SK-N-SH (cell line): ENCODE results near the gene TSHR. TPM values are rescaled to one million over a fixed set of nuclear protein-coding genes. Genes with fewer than 3 reads are reported as not detected.
A peak's percentile ranks its signal among the peaks of the same experiment; 100 is the strongest.

Source experiments
- CTCF ChIA-PET: fragments of 300-600, 350-600 bp; formaldehyde crosslinking; extraction: SDS; loops from one replicate; lab custom pipeline; 2021; lab: Yijun Ruan, JAX
- POLR2A ChIA-PET: fragments of 350-600 bp; sonication (Branson Sonifier 250); formaldehyde crosslinking; extraction: SDS; loops from one replicate; lab custom pipeline; 2020; ENCODE audit warnings: antibody characterized with exemption, inconsistent platforms; lab: Yijun Ruan, JAX
- DNase-seq: peaks from one replicate; pipeline ENCODE4 v3.0.0; 2012
- H2AFZ ChIP-seq: fragments of 200-600 bp; sonication (generic); 2 replicates; pipeline ENCODE4 v1.8.1; 2016; ENCODE audit warnings: antibody characterized with exemption, mild to moderate bottlenecking, low read depth
- H3F3A ChIP-seq: fragments of 200-600 bp; sonication (generic); replicated peaks from 2 replicates; pipeline ENCODE3; 2016; ENCODE audit warnings: antibody characterized with exemption, mild to moderate bottlenecking; ENCODE audit not compliant: insufficient read depth
- H3K27ac ChIP-seq, 2 experiments: fragments of 200-500 bp in 1 of 2; fragments of 200-600 bp in 1 of 2; sonication (Bioruptor generic) in 1 of 2; sonication (generic), shearing (Covaris generic) in 1 of 2; 2 replicates each; pipeline versions ENCODE4 v1.5.1 to v1.6.1; 2014 to 2016; ENCODE audit warnings: low read depth in 2 of 2, inconsistent platforms in 1 of 2, low read length in 1 of 2, mild to moderate bottlenecking in 1 of 2, mixed read lengths in 1 of 2
- H3K27me3 ChIP-seq: fragments of 200-600 bp; sonication (generic), shearing (Covaris generic); 2 replicates; pipeline ENCODE4 v1.6.1; 2016; ENCODE audit warnings: mixed run types; ENCODE audit not compliant: insufficient read depth
- H3K36me3 ChIP-seq, 2 experiments: fragments of 200-500 bp in 1 of 2; fragments of 200-600 bp in 1 of 2; sonication (Bioruptor generic) in 1 of 2; sonication (generic) in 1 of 2; replicated peaks in 1 of 2; 2 replicates each; pipeline versions ENCODE3 to v1.5.1; 2014 to 2016; ENCODE audit warnings: low read length in 1 of 2, mild to moderate bottlenecking in 1 of 2; ENCODE audit not compliant: insufficient read depth in 2 of 2, control insufficient read depth in 1 of 2
- H3K4me1 ChIP-seq, 2 experiments: fragments of 200-500 bp in 1 of 2; fragments of 200-600 bp in 1 of 2; sonication (Bioruptor generic) in 1 of 2; sonication (generic), shearing (Covaris generic) in 1 of 2; 2 replicates each; pipeline versions ENCODE4 v1.5.1 to v1.6.1; 2014 to 2016; ENCODE audit warnings: low read depth in 1 of 2, low read length in 1 of 2, mixed run types in 1 of 2; ENCODE audit not compliant: insufficient read depth in 2 of 2, control insufficient read depth in 1 of 2
- H3K4me2 ChIP-seq: fragments of 200-600 bp; sonication (generic), shearing (Covaris generic); 2 replicates; pipeline ENCODE4 v1.6.1; 2017; ENCODE audit warnings: mixed run types
- H3K4me3 ChIP-seq, 2 experiments: fragments of 200-500 bp in 1 of 2; fragments of 200-600 bp in 1 of 2; sonication (Bioruptor generic) in 1 of 2; sonication (generic), shearing (Covaris generic) in 1 of 2; 2 replicates each; pipeline versions ENCODE4 v1.5.1 to v1.8.1; 2014 to 2016; ENCODE audit warnings: low read depth in 2 of 2, inconsistent platforms in 1 of 2, low read length in 1 of 2, mild to moderate bottlenecking in 1 of 2, mixed read lengths in 1 of 2, moderate library complexity in 1 of 2
- H3K79me2 ChIP-seq: fragments of 200-600 bp; sonication (generic); 2 replicates; pipeline ENCODE4 v1.8.1; 2017; ENCODE audit warnings: mild to moderate bottlenecking; ENCODE audit not compliant: insufficient read depth
- H3K9ac ChIP-seq: fragments of 200-600 bp; sonication (generic); 2 replicates; pipeline ENCODE4 v1.6.1; 2017; ENCODE audit warnings: mixed run types
- H3K9me2 ChIP-seq: fragments of 200-600 bp; sonication (generic); 2 replicates; pipeline ENCODE4 v1.6.1; 2017; ENCODE audit warnings: mixed run types
- H3K9me3 ChIP-seq: fragments of 200-600 bp; sonication (generic); 2 replicates; pipeline ENCODE4 v1.6.1; 2017; ENCODE audit warnings: mixed run types, mild to moderate bottlenecking, moderate library complexity
- H4K20me1 ChIP-seq: fragments of 200-600 bp; sonication (generic); 2 replicates; pipeline ENCODE4 v1.6.1; 2017; ENCODE audit warnings: mild to moderate bottlenecking, mixed run types; ENCODE audit not compliant: insufficient read depth
- ELF1 ChIP-seq: IDR thresholded peaks from 2 replicates; pipeline ENCODE4 v1.4.0; 2012
- FOXJ3 ChIP-seq: sonication (generic); formaldehyde crosslinking; IDR thresholded peaks from 2 replicates; pipeline ENCODE4 v1.5.1; 2020; ENCODE audit warnings: mild to moderate bottlenecking, missing genetic modification reagents
- GABPA ChIP-seq: IDR thresholded peaks from 2 replicates; pipeline ENCODE4 v1.4.0; 2012; ENCODE audit warnings: low read depth, mild to moderate bottlenecking
- GATA2 ChIP-seq: sonication (generic); formaldehyde crosslinking; IDR thresholded peaks from 2 replicates; pipeline ENCODE4 v1.5.0; 2020; ENCODE audit warnings: mild to moderate bottlenecking, missing genetic modification reagents
- MEF2A ChIP-seq: IDR thresholded peaks from 2 replicates; pipeline ENCODE4 v1.4.0; 2012; ENCODE audit warnings: low read depth, borderline replicate concordance
- MXI1 ChIP-seq: IDR thresholded peaks from 2 replicates; pipeline ENCODE4 v1.6.1; 2012; ENCODE audit warnings: mild to moderate bottlenecking, low read depth, low read length, improper control_type of control experiment
- NFIC ChIP-seq: IDR thresholded peaks from 2 replicates; pipeline ENCODE4 v1.4.0; 2012; ENCODE audit warnings: borderline replicate concordance
- NRF1 ChIP-seq: IDR thresholded peaks from 2 replicates; pipeline ENCODE4 v1.6.1; 2012; ENCODE audit warnings: low read depth, mild to moderate bottlenecking, low read length
- POLR2AphosphoS5 ChIP-seq: IDR thresholded peaks from 2 replicates; pipeline ENCODE4 v1.6.1; 2012; ENCODE audit warnings: low read depth, low read length
- RAD21 ChIP-seq: IDR thresholded peaks from 2 replicates; pipeline ENCODE4 v1.6.1; 2012; ENCODE audit warnings: mild to moderate bottlenecking, low read length
- RFX5 ChIP-seq: IDR thresholded peaks from 2 replicates; pipeline ENCODE4 v1.6.1; 2012; ENCODE audit warnings: mild to moderate bottlenecking, improper control_type of control experiment, low read length
- RXRA ChIP-seq: IDR thresholded peaks from 2 replicates; pipeline ENCODE4 v1.4.0; 2012; ENCODE audit warnings: low read depth, mild to moderate bottlenecking, borderline replicate concordance
- SMC3 ChIP-seq: IDR thresholded peaks from 2 replicates; pipeline ENCODE4 v1.6.1; 2012; ENCODE audit warnings: low read depth, low read length, improper control_type of control experiment
- TAF1 ChIP-seq: IDR thresholded peaks from 2 replicates; pipeline ENCODE4 v1.6.1; 2012; ENCODE audit warnings: low read depth, mild to moderate bottlenecking, low read length, moderate library complexity, borderline replicate concordance
- TCF12 ChIP-seq: IDR thresholded peaks from 2 replicates; pipeline ENCODE4 v1.4.0; 2012
- TEAD4 ChIP-seq: IDR thresholded peaks from 2 replicates; pipeline ENCODE4 v1.4.0; 2012; ENCODE audit warnings: mild to moderate bottlenecking, borderline replicate concordance; ENCODE audit not compliant: insufficient read depth
- YY1 ChIP-seq: IDR thresholded peaks from 2 replicates; pipeline ENCODE4 v1.4.0; 2012; ENCODE audit warnings: low read depth, mild to moderate bottlenecking
- WGBS: methylation state at CpG from one replicate; pipeline ENCODE4 v1.1.6; 2017; ENCODE audit warnings: low lambda C conversion rate; 5-methylcytosine and 5-hydroxymethylcytosine counted together
- polyA plus RNA-seq, 3 experiments: library from polyadenylated mRNA; depleted of rRNA; stranded (reverse); fragments of >200 nt; gene quantifications; 2 replicates each; pipeline ENCODE4 v1.2.3, GENCODE V29; 2012
- TF ChIP-seq, protein P1 (sequence below): fragments of 150-350 bp; IDR thresholded peaks from 2 replicates; pipeline ENCODE4 v1.6.1; 2017; ENCODE audit warnings: antibody characterized with exemption, low read length, low read depth, borderline replicate concordance
- TF ChIP-seq, protein P2 (sequence below): IDR thresholded peaks from 2 replicates; pipeline ENCODE4; 2012
- TF ChIP-seq, protein P3 (sequence below): fragments of 150-350 bp; IDR thresholded peaks from 2 replicates; pipeline ENCODE4 v1.6.1; 2016; ENCODE audit warnings: mild to moderate bottlenecking, low read depth, low read length

Gene TSHR
- polyA plus RNA-seq, 1 of the 3 experiments (the other 2 are of a cell fraction), result not detected

DNA sequence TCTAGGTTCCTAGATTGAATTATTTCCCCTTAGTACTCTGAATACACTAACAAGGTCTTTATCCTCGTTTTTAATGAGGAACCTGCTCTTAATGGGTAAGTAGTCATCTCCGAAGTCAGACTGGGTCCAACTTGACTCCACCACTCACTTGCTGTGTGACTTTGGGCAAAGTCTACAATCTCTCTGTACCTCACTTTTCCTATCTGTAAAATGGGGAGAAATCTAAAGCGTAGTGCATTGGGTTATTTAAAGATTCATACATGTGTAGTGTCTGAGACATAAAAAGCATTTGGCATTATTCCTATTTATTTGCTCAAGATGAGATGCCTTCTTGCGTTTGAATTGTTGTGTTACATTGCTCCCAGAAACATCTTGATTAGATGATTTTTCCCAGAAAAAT is 213.8 kb downstream of the TSHR start:
- H3K9me2 ChIP-seq, result no peaks in the 10 kb centered on the region
- peak overlapping the region; percentile 99 for H2AFZ ChIP-seq
- H3F3A ChIP-seq, result peaks cover 11% of the 10 kb centered on the region
- no peaks in the 10 kb centered on the region for H3K27me3 ChIP-seq
- H3K4me3 ChIP-seq, result peak overlapping the region; percentile 79 to 84
- no peak overlapping the region for H3K27ac ChIP-seq
- CTCF ChIA-PET, result interaction anchor here (1.3 to 3.3 kb wide), 6 partner anchors 9 to 213 kb away, joined by 6 to 23 read pairs (median 15); partner anchors contain the start of gene TSHR
- POLR2A ChIA-PET, result interaction anchor here (1.0 to 1.3 kb wide), 3 partner anchors 16 to 173 kb away, joined by 3 to 6 read pairs (median 5); no protein-coding TSS in a partner anchor
- DNase-seq, result no peak
- H3K36me3 ChIP-seq, result no peaks in the 10 kb centered on the region
- no peaks in the 10 kb centered on the region for H4K20me1 ChIP-seq
- H3K9me3 ChIP-seq, result no peaks in the 10 kb centered on the region
- H3K4me2 ChIP-seq, result peak overlapping the region; percentile 97
- TF ChIP-seq, protein P1, sequence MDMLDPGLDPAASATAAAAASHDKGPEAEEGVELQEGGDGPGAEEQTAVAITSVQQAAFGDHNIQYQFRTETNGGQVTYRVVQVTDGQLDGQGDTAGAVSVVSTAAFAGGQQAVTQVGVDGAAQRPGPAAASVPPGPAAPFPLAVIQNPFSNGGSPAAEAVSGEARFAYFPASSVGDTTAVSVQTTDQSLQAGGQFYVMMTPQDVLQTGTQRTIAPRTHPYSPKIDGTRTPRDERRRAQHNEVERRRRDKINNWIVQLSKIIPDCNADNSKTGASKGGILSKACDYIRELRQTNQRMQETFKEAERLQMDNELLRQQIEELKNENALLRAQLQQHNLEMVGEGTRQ, result no peak
- TF ChIP-seq TEAD4, result no peak
- TF ChIP-seq YY1, result no peak
- no peak for TF ChIP-seq NRF1
- no peak for TF ChIP-seq SMC3
- TF ChIP-seq, protein P2, sequence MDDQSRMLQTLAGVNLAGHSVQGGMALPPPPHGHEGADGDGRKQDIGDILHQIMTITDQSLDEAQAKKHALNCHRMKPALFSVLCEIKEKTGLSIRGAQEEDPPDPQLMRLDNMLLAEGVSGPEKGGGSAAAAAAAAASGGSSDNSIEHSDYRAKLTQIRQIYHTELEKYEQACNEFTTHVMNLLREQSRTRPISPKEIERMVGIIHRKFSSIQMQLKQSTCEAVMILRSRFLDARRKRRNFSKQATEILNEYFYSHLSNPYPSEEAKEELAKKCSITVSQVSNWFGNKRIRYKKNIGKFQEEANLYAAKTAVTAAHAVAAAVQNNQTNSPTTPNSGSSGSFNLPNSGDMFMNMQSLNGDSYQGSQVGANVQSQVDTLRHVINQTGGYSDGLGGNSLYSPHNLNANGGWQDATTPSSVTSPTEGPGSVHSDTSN, result no peak
- no peak for TF ChIP-seq RFX5
- TF ChIP-seq MEF2A, result no peak
- no peak for TF ChIP-seq MXI1
- peaks cover 3 to 5% of the 10 kb centered on the region in 2 experiments; a peak in 2 of 4 replicates for H3K4me1 ChIP-seq
- H3K79me2 ChIP-seq, result no peaks in the 10 kb centered on the region
- WGBS, result 88% methylated on average over 4 of the region's 4 CpGs
- no peak overlapping the region for H3K9ac ChIP-seq

DNA sequence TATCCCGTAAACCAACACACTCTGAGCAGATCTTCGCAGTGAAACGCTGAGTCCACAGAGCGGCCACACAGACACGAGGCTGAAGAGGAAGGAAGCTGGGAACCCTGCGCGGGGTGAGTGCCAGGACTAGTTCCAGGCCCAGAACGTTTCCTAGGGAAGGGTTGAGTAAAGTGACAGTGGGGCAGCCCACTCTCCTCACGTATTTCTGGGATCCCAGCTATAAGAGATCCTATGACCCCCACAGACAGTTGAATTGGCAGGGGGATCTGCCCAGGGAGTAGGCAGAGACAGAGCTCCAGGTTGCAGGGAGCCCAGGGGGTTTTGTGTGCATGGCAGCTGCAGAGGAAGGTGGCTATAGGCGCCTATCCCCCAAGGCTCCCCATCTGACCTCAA is 214.3 kb downstream of the TSHR start:
- POLR2A ChIA-PET, result interaction anchor here (1.0 to 1.3 kb wide), 3 partner anchors 15 to 173 kb away, joined by 3 to 6 read pairs (median 5); no protein-coding TSS in a partner anchor
- 39% methylated on average over 8 of the region's 10 CpGs for WGBS
- no peaks in the 10 kb centered on the region for H3K27me3 ChIP-seq
- TF ChIP-seq NFIC (no peak), RFX5 (no peak), TCF12 (no peak), GABPA (no peak), POLR2AphosphoS5 (no peak), RXRA (no peak), TAF1 (no peak), RAD21 (no peak), FOXJ3 (CRISPR knock-in tag) (no peak; the same call in 1 of the 2 replicates), TEAD4 (no peak), ELF1 (no peak), GATA2 (CRISPR knock-in tag) (no peak), MEF2A (no peak)
- TF ChIP-seq, protein P3, sequence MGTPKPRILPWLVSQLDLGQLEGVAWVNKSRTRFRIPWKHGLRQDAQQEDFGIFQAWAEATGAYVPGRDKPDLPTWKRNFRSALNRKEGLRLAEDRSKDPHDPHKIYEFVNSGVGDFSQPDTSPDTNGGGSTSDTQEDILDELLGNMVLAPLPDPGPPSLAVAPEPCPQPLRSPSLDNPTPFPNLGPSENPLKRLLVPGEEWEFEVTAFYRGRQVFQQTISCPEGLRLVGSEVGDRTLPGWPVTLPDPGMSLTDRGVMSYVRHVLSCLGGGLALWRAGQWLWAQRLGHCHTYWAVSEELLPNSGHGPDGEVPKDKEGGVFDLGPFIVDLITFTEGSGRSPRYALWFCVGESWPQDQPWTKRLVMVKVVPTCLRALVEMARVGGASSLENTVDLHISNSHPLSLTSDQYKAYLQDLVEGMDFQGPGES, result no peak
- TF ChIP-seq, protein P2, result no peak
- H3K4me3 ChIP-seq, result peak overlapping the region; percentile 79 to 84
- CTCF ChIA-PET, result interaction anchor here (0.7 to 3.7 kb wide), 16 partner anchors 9 to 216 kb away, joined by 3 to 23 read pairs (median 12); partner anchors contain the start of gene TSHR
- no peaks in the 10 kb centered on the region for H3K79me2 ChIP-seq
- peak overlapping the region; percentile 97 for H3K4me2 ChIP-seq
- H3K9ac ChIP-seq, result peak overlapping the region; percentile 78
- no peaks in the 10 kb centered on the region for H3K9me3 ChIP-seq
- peak overlapping the region; percentile 94 to 99; a peak in 3 of 4 replicates for H3K27ac ChIP-seq
- peaks cover 3 to 5% of the 10 kb centered on the region in 2 experiments; a peak in 2 of 4 replicates for H3K4me1 ChIP-seq
- H3K9me2 ChIP-seq, result no peaks in the 10 kb centered on the region
- no peaks in the 10 kb centered on the region for H4K20me1 ChIP-seq
- H3K36me3 ChIP-seq, result no peaks in the 10 kb centered on the region
- peak; percentile 32 for DNase-seq
- peaks cover 11% of the 10 kb centered on the region for H3F3A ChIP-seq
- H2AFZ ChIP-seq, result peak overlapping the region; percentile 99
